Fibroblast of skin of left biceps (primary cell): ENCODE measurements around the gene TSSK3.

ENCODE experiments used
- DNase-seq, 2 experiments: peaks; one replicate each; pipeline ENCODE4 v3.0.0-alpha.2; 2013; ENCODE audit warnings: low read depth in 2 of 2

The TSSK3 gene

GRCh38 chr1:32398401-32398800 lies 36.1 kb downstream of the TSSK3 start:
- no peak for DNase-seq

- no peak for DNase-seq
Measured at GRCh38 chr1:32399843-32400242, 37.5 kb downstream of the TSSK3 start.

GRCh38 chr1:32400876-32401631 lies 38.7 kb downstream of the TSSK3 start:
- peak; percentile 60 to 64 for DNase-seq

GRCh38 chr1:32404946-32405345 lies 42.6 kb downstream of the TSSK3 start:
- peak in 1 of 2 experiments; percentile 25 for DNase-seq

GRCh38 chr1:32405672-32406467 lies 43.5 kb downstream of the TSSK3 start:
- DNase-seq, result no peak

- no peak for DNase-seq
Measured at GRCh38 chr1:32406629-32407111, 44.3 kb downstream of the TSSK3 start.

GRCh38 chr1:32411261-32411660 lies 48.9 kb downstream of the TSSK3 start:
- DNase-seq, result no peak

- DNase-seq, result no peak
Measured at GRCh38 chr1:32413507-32414185, 51.3 kb downstream of the TSSK3 start.
